M059J (cell line): ENCODE measurements around the gene RABGEF1. TPM values are rescaled to one million over a fixed set of nuclear protein-coding genes. Genes with fewer than 3 reads are reported as not detected.
"Not testable (repeated sequence)": the region's sequence is repeated elsewhere in the genome, so short reads cannot be mapped to it uniquely, and the experiment has no call there.

Source experiments
- DNase-seq: peaks from one replicate; pipeline ENCODE4 v3.0.0-alpha.2; 2012; ENCODE audit warnings: low read depth
- total RNA-seq: library from RNA; depleted of rRNA; stranded (reverse); fragments of >200 nt; shearing (Covaris generic); gene quantifications from 2 replicates; pipeline ENCODE4 v1.2.3, GENCODE V29; 2014

The RABGEF1 gene
- total RNA-seq, 1 experiment from 2014 or later = 41.6 TPM

DNA sequence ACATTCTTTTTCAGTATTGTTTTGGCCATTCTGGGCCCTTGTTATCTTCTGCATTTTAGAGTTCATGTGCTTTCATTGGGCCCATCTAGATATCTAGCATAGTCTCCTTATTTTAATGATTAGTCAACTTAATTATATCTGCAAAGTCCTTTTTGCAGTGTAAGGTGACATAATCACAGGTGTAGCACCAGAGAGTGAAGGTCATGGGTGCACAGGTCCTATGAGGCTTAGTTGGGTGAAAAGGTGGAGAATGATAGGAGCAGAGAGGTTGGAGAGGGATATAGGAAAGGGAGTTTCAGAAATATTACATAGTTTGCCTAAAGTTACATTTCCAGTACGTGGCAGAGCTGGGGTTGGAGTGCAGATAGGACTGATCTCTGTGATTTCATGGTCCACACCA, 24.4 kb downstream of the RABGEF1 start:
- DNase-seq = not testable (repeated sequence)

DNA sequence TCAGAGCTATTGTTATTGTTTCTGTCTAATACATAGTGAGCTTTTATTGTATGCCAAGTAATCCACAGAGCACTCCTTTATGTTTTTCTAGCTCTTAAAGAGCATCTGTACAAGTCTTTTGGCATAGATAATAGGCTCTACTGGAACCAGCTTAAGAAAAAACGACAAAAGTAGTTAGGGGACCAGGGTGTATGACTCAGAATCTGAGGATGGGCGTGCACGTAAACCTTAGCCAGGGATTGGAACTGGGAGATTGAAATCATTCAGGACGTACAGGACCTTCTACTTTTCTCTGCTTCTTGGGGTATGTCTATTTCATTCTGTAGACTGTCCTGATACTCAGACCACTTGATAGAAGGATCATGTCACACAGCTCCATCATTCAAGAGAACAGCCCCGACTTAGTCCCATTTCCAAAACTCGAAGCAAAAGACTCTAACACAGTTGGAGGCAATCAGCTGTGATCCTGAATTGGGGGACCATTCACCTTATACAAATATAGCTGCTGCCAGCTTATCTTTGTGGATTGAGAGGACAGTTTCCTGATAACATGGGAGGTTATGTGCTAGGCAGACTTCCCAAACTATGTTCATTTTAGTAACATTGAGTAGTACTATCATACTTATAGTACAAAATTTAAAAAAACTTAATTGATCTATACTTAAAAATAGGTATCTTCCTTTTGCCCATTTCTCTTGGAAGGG, 24.9 kb downstream of the RABGEF1 start:
- DNase-seq = not testable (repeated sequence)

DNA sequence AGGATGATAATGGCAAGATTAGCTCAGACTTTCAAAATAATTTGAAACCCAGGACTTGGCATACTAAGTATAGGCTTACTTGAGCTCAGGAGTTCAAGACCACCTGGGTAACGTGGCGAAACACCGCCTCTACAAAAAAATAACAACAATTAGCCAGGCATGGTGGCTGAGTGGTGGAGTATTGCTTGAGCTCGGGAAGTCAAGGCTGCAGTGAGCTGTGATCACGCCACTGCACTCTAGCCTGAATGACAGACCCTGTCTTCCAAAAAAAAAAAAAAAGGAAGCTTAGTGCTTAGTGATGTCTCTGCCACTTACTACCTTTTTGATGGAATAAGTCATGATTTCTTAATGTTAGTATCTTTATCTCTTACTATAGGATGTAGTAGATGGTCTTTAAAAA, 25.5 kb downstream of the RABGEF1 start:
- DNase-seq = no peak

DNA sequence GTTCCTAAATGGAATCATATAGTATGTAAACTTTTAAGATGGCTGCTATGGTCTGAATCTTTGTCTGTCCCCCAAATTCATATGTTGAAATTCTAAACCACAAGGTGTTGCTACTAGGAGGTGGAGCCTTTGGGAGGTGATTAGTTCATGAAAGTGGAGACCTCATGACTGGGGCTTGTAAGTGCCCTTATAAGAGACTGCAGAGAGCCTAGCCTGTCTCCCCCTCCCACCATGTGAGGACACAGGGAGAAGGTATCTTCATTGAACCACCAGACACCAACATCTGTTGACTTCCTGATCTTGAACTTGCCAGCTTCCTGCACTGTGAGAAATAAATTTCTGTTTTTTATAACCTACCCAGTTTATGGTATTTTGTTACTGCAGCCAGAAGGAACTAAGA, 27.0 kb downstream of the RABGEF1 start:
- DNase-seq = not testable (repeated sequence)

DNA sequence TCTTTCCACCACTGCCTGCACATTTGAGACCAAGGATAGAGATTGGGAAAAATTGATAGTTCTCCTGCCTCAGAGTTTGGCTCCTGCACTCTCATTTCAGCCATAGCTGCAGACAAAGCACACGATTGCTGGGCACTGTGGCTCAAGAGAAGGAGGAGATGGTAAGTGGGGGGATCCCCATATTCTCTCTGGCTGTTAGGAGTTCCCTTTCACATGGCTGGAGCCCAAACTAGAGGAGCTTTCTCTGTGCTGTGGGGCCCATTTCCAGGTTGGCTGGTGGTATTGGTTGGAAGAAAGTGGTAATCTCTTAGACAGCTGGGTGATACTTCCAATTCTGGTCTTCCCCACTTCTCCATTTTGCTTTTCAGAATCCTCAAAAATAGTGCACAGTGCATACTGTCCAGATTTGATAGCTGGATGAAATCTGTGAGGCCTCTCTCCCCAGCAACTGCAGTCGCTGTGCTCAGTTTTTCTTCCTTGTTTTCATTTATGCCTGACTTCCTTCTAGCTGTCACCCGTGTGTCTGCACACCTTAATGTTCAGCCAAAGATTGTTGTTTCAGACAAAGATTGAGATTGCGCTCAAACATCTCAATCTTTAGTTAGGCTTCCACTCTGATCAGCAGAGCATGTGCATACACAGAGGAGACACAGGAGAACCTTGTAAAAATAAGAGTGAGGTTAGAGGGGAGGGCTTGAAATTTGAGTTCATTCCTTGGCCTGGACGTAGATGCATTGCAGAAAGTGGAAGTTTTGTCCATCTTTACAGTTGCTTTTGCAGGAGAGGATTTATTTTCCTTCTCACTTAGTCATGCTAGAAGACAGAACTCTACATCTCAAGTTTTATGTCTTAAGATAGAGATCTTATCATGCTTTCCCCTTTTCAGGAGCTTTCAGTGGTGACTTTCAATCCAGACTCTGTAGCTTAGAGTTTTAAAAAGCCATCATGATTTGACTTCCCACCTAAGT, 28.6 kb downstream of the RABGEF1 start:
- peak; percentile 19 for DNase-seq

DNA sequence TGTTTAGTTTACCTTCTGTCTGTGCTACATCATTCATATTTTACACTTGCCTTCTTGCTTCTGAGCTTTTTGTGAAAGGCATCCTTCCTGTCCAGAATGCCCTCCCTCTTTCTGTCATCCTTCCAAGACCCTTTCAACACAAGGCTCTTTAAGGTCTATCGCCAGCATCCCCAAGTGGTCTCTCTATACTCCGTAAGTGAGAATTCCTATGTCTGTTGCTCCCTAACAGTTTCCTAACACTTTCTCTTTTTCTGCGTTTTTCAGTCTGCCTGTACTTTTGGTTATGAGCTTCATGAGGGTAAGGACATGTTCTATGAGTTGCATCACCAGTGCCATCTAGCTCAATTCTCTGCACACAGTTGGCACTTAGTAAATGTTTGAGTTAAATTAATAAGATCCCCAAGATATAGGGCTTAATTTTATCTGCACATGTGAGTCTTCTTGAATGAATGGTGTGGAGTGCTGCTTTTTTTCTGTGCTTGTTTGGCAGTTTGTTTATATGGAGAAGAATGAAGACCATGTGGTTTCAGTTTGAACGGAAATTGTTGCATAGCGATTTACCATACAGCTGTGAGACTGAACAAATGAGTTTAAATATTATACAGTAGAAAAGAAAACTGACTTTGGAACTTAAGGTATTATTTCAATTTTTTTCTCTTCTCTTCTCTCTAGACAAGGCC, 29.4 kb downstream of the RABGEF1 start:
- no peak for DNase-seq

DNA sequence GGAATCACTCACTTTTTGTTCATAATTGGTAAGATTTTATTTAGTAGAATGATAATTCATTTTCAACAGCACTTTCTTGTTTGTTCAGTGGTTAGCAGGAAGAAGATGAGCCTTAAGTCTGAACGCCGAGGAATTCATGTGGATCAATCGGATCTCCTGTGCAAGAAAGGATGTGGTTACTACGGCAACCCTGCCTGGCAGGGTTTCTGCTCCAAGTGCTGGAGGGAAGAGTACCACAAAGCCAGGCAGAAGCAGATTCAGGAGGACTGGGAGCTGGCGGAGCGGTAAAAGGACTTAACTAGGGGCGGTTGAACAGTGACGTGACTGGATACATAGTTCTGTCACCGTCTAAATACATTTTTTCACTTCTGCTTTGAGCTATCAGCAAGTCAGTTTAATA, 31.3 kb downstream of the RABGEF1 start:
- no peak for DNase-seq

DNA sequence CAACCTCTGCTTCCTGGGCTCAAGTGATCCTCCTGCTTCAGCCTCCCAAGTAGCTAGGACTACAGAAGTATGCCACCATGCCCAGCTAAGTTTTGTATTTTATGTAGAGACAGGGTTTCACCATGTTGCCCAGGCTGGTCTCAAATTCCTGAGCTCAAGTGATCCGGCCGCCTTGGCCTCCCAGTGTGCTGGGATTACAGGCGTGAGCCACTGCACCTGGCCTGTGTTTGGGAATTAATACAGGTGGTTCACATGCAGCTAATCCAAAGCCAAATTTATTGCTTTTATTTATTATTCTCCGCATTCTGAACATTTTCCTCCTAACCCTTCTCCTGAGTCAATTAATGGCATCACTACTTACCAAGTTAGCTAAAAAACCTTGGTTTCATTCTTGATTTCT, 33.2 kb downstream of the RABGEF1 start:
- DNase-seq = not testable (repeated sequence)

DNA sequence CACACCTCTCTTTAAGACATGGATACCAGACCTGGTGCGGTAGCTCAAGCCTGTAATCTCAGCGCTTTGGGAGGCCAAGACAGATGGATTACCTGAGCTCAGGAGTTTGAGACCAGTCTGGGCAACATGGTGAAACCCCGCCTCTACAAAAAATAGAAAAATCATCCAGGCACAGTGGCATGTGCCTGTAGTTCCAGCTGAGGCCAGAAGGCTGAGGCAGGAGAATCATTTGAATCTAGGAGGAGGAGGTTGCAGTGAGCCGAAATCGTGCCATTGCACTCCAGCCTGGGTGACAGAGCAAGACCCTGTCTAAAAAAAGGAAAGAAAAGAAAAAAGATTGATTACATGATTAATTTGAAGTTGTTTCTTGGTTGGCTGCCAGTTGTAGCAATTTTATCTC, 35.9 kb downstream of the RABGEF1 start:
- not testable (repeated sequence) for DNase-seq

DNA sequence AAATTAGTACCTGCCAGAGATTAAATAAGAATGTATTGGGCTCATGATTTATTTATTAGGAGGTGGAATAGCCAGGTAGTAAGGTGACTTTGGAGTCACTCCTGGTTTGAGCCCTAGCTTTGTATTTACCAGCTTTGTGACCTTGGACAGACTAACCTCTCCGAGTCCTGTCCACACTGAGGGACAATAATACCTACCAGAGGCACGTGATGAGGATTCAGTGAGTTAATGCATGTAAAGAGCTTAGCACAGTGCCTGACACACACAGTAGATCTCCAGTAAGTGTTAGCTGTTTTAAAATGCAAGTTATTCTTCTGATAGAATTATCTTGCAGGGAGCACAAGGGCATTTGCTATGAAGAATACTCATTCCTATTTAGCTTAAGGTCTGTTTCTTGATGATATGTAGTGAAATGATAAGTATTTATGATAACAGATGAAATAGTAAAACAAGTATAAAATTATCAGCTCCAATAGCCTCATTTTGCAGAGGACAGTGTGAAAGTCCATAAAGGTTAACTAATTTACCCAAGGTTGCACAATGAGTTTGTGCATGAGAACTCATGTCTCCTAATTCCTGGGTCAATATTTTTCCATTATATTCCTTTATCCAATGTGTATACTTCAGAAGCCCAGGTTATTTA, 36.4 kb downstream of the RABGEF1 start:
- DNase-seq = no peak

DNA sequence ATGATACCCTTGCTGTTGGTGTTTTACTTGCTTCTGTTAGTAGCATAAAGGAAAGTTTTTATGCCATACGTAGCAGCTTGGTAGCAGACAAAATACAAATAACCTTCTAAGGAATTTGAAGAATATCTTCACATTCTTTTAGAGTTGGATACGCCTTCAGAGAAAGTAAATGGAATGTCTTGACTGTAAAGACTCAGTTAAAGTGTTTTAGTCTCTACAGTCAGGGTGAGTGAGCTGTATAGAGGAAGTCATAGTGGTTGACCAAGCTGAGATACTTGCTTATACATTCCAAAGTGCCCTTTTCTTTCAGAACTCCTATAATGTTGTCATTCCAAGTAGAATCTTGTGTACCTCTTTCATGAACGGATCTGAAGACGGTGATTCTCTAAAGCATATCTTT, 37.7 kb downstream of the RABGEF1 start:
- no peak for DNase-seq

DNA sequence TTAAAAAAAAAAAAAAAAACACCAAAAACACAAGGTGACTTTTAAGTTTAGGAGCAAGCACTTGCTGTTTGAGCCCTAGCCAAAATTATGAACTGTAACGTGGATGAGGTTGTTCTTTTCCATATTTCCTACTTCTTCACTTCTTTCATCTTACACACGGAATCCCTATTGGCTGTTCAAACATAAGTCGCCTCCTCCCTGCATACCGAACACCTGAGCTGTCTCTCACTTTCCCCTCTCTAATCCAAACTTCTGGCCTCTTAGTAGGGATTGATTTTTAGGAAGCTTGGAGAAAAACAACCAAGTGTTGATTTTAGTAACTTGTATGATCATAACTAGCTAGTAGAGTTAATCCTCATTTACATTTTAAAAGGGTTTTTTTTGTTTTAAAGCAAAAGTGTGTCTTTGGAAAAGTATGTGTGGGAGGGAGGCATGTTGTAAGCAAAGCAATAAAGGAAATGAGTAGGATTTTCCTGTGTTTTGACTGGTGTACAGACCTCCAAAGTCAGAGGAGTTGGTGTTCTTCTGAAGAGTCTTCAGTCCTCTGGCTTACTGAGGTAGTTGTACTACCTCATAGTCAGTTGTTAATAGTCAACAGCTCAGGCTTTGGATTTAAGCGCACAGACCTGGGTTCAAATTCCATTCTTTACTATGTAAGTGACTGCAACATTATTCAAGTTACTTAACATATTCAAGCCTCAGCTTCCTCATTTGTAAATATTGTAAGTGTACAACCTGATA, 39.3 kb downstream of the RABGEF1 start:
- DNase-seq = no peak

DNA sequence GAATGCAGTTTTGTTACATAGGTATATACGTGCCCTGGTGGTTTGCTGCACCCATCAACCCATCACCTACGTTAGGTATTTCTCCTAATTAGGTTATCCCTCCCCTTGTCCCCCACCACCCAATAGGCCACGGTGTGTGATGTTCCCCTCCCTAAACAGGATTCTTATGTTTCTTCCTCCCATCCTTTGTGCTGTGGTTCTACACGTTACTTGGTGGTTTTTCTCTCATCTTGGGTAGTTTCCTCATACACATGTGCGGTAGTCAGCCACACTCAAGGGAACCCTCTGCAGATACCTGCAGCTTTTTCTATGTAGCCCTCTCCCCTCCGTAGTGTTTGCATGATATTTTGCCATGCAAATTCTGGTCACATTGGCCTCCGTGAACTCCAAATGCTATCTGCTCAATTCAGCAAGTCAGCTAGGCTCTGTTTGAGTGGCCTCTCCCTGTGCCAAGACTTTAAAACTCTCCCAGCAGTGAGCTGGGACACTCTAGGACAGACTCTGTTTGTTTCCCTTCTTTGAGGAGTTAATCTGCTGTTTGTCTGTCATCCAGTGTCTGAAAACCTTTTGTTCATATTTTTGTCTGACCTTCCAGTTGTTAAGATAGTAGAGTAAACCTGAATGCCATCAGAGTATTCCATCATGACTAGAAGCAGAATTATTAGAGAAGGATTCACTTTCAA, 41.0 kb downstream of the RABGEF1 start:
- no peak for DNase-seq

DNA sequence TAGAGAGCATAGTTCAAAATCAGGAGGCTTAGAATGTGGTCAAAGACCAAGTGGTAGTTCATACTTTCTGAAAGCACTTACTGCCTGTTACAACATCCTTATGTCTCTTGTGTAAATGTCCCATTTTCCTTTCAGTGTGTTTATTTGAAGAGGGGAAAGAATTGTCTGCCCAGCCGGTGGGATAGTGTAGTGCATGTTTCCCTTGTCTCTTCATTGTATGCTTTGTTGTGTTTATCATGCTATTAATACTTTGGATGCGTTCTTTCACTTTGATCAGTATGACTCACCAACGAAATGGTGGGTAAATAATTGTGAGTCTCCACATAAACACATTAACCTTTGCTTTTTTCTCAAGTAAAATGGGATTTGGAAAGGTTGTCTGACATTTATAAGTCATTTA, 42.3 kb downstream of the RABGEF1 start:
- not testable (repeated sequence) for DNase-seq

DNA sequence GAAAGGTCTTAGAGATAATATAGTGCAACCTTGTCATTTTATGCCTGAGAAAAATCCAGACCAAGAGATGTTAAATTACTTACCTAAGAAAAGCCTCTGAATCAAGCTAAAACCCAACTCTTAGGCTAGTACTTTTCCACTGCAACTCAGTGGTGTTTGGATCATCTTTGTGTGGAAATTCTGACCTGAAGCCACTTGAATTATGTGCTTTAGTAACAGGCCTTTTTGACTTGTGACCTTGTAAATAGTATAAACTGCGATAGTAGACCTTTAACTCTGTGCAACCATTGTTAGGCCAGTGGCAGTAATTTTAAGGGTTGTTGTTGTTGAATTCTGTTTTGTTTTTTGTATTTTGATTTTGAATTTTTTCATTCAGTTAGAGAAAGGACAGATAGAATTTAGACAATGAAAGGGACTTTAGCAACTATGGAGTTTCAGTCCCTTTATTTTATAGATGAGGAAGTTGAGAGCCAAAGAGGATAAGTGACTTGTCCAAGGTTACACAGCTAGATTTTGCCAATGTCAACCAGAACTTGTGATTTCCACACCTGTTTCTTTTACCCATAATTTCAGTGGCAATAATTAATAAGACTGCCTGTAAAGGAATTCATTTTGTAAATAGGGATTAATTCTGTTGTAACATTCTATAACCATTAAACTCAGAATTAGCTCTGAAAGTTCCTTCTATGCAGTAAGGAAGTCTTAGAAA, 43.5 kb downstream of the RABGEF1 start:
- DNase-seq = not testable (repeated sequence)

DNA sequence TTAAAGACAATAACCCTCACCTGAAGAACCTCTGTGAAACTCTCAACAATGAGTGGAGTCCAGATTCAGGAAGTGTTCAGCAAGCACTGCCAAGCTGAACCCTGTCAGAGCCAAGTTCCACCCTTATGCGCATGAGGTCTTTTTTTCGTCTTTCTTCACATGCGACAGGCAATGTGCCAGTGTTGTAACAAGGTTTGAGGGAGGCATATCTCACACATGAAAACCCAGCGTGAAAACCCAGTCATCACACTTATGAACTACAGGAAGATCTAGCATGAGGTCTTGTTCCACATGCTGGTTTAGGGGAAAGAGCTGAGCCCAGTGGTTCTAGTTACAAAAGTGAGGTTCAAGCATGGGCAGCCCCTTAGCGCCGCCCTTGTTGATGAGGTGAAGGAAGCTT, 49.7 kb downstream of the RABGEF1 start:
- DNase-seq = no peak

DNA sequence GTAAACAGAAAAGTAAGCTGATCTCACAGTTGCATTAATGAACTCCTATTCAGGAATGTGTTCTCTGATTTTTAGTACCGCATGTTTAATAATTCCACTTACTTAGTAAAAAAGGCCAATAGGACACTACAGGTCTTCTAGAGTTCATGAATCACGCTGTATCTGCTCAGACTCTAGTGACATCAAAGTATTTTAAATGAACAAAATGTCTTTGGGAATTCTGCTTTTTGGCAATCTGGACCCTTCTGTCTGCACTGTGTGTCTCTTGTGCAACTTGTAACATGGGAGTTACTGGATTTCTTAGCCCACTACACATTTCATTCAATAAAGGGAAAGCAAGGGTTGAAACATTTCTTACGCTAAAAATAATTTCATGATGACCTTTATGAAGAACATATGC, 50.2 kb downstream of the RABGEF1 start:
- no peak for DNase-seq

DNA sequence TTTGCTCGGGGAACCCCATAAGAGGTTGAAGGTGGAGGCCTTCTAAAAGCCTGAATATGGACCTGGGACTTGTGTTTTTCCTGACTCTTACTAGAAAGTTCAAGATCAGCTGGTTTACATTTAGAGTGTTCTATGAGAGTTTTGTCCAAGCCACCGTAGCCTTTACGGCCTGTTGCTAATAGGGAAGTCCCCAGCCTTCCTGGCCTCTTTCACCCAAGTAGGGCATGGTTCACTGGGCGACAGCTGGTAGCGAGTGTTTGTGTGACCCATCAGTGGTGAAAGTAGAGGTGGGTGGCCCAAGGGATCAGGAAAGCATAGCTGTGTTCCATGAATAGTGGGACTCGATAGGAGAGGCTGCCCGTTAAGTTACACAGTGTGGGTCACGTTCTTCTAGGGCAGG, 60.1 kb downstream of the RABGEF1 start:
- no peak for DNase-seq

DNA sequence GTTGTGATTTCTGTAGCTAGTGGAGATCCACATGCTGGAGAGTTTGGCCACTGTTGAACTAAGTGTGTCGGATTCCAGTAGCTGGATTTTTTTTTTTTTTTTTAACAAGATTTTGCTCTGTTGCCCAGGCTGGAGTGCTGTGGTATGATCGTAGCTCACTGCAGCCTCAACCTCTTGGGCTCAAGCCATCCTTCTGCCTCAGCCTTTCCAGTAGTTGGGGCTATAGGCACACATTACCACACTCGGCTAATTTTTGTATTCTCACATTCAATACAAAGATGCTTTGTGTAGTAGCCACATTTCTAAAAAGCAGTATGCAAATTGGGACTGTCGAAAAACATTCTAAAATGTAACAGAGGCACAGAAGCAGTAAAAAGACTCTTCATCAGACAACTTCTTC, 63.5 kb downstream of the RABGEF1 start:
- no peak for DNase-seq

DNA sequence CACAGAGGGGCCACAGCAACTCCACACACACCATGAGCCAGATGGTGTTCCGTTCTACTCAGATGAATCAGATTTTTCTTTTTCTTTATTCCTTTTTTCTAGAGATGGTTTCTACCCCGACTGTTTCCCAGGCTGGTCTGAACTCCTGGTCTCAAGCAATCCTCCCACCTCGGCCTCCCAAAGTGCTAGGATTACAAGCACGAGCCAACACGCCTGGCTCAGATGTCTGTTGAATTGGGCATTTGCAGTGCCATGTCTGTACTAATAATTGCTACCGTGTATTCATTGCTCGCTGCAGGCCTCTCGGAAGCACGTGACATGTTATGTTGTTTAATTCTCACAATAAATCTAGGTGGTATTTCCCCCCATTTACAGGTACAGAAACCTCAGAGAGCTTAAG, 67.2 kb downstream of the RABGEF1 start:
- DNase-seq = no peak
